Gastrocnemius medialis (tissue), 4 donors: ENCODE data around the gene THAP4.

Experiments
- POLR2A ChIP-seq, 2 donors: fragments of 450-650 bp; IDR thresholded peaks; one replicate each; pipeline ENCODE4 v1.6.1; 2017; ENCODE audit warnings: antibody characterized with exemption in 2 of 2, mild to moderate bottlenecking in 2 of 2, moderate library complexity in 2 of 2
- TF ChIP-seq, protein P1 (sequence below), 5 experiments: fragments of 450-650 bp in 3 of 5; fragments of 200-600 bp in 2 of 5; sonication (generic) in 2 of 5; IDR thresholded peaks in 4 of 5; conservative IDR thresholded peaks in 1 of 5; 1 replicate in 4 of 5; 2 replicates in 1 of 5; pipeline ENCODE4 v1.5.1; 2016 to 2019; ENCODE audit warnings: antibody characterized with exemption in 5 of 5, mild to moderate bottlenecking in 3 of 5, moderate library complexity in 3 of 5

DNA sequence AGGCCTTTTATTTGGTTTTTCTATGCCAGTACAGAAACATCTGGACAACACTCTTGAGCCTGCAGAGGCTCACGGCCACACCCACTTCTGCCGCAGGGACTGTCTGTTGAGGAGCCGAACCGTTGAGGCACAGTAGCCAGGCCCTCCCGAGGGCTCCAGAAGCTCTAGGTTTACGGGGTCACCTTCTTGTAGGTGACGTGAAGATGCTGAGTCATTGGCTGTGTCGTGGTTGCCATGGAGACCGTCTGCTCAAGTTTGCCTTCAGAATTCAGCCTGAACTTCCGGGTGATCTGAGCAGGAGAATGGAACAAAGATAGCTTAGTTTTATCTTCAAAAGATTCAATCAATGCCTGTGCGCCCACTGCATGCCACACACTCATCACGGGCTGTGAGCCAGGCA lies 52.5 kb downstream of the THAP4 start:
- no peak for TF ChIP-seq POLR2A (IDR thresholded peaks at IDR 0.05)
- TF ChIP-seq, protein P1, sequence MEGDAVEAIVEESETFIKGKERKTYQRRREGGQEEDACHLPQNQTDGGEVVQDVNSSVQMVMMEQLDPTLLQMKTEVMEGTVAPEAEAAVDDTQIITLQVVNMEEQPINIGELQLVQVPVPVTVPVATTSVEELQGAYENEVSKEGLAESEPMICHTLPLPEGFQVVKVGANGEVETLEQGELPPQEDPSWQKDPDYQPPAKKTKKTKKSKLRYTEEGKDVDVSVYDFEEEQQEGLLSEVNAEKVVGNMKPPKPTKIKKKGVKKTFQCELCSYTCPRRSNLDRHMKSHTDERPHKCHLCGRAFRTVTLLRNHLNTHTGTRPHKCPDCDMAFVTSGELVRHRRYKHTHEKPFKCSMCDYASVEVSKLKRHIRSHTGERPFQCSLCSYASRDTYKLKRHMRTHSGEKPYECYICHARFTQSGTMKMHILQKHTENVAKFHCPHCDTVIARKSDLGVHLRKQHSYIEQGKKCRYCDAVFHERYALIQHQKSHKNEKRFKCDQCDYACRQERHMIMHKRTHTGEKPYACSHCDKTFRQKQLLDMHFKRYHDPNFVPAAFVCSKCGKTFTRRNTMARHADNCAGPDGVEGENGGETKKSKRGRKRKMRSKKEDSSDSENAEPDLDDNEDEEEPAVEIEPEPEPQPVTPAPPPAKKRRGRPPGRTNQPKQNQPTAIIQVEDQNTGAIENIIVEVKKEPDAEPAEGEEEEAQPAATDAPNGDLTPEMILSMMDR (IDR thresholded peaks at IDR 0.05 in 4 of 5, conservative IDR thresholded peaks at IDR 0.05 in 1 of 5): no peak
